IPS-15b (cell line): ENCODE measurements around the gene SMIM28.

Experiments
- H3K27me3 ChIP-seq: one replicate; pipeline ENCODE4 v1.6.1; 2013; ENCODE audit warnings: low read length; ENCODE audit not compliant: control insufficient read depth, insufficient read depth
- H3K36me3 ChIP-seq: one replicate; pipeline ENCODE4 v1.6.1; 2013; ENCODE audit warnings: low read length; ENCODE audit not compliant: control insufficient read depth, insufficient read depth
- H3K4me1 ChIP-seq: one replicate; pipeline ENCODE4 v1.6.1; 2013; ENCODE audit warnings: mild to moderate bottlenecking, low read length; ENCODE audit not compliant: control insufficient read depth, insufficient read depth
- H3K4me3 ChIP-seq: one replicate; pipeline ENCODE4 v1.5.1; 2013; ENCODE audit warnings: low read depth, low read length
- H3K9ac ChIP-seq: one replicate; pipeline ENCODE4 v1.6.1; 2013; ENCODE audit warnings: low read depth, mild to moderate bottlenecking, low read length
- H3K9me3 ChIP-seq: one replicate; pipeline ENCODE4 v1.6.1; 2013; ENCODE audit warnings: mild to moderate bottlenecking, low read length; ENCODE audit not compliant: control insufficient read depth, insufficient read depth

The SMIM28 gene

GRCh38 chr6:138410972-138411880 lies 33.5 kb downstream of the SMIM28 start:
- H3K4me3 ChIP-seq, result no peak overlapping the region
- no peaks in the 10 kb centered on the region for H3K27me3 ChIP-seq
- peaks cover 18% of the 10 kb centered on the region for H3K36me3 ChIP-seq
- H3K9me3 ChIP-seq, result no peaks in the 10 kb centered on the region
- H3K4me1 ChIP-seq, result no peaks in the 10 kb centered on the region
- no peak overlapping the region for H3K9ac ChIP-seq

- Histone ChIP-seq H3K9ac (no peak overlapping the region), H3K27me3 (no peaks in the 10 kb centered on the region), H3K4me1 (no peaks in the 10 kb centered on the region), H3K4me3 (no peak overlapping the region), H3K36me3 (peaks cover 9% of the 10 kb centered on the region), H3K9me3 (no peaks in the 10 kb centered on the region)
Observed at GRCh38 chr6:138415125-138415524, 37.4 kb downstream of the SMIM28 start.

GRCh38 chr6:138416206-138416605 lies 38.5 kb downstream of the SMIM28 start:
- Histone ChIP-seq H3K9ac (no peak overlapping the region), H3K4me3 (no peak overlapping the region), H3K4me1 (no peaks in the 10 kb centered on the region), H3K9me3 (no peaks in the 10 kb centered on the region), H3K27me3 (no peaks in the 10 kb centered on the region), H3K36me3 (peaks cover 9% of the 10 kb centered on the region)

GRCh38 chr6:138417493-138418117 lies 39.9 kb downstream of the SMIM28 start:
- peaks cover 6% of the 10 kb centered on the region for H3K36me3 ChIP-seq
- no peak overlapping the region for H3K4me3 ChIP-seq
- no peak overlapping the region for H3K9ac ChIP-seq
- H3K9me3 ChIP-seq, result no peaks in the 10 kb centered on the region
- no peaks in the 10 kb centered on the region for H3K4me1 ChIP-seq
- no peaks in the 10 kb centered on the region for H3K27me3 ChIP-seq

GRCh38 chr6:138418118-138418742 lies 40.5 kb downstream of the SMIM28 start:
- H3K9ac ChIP-seq, result no peak overlapping the region
- H3K9me3 ChIP-seq, result no peaks in the 10 kb centered on the region
- no peaks in the 10 kb centered on the region for H3K27me3 ChIP-seq
- no peak overlapping the region for H3K4me3 ChIP-seq
- no peaks in the 10 kb centered on the region for H3K4me1 ChIP-seq
- peaks cover 6% of the 10 kb centered on the region for H3K36me3 ChIP-seq

- H3K9me3 ChIP-seq, result no peaks in the 10 kb centered on the region
- no peaks in the 10 kb centered on the region for H3K4me1 ChIP-seq
- H3K27me3 ChIP-seq, result no peaks in the 10 kb centered on the region
- no peak overlapping the region for H3K4me3 ChIP-seq
- H3K36me3 ChIP-seq, result peaks cover 6% of the 10 kb centered on the region
- H3K9ac ChIP-seq, result no peak overlapping the region
Observed at GRCh38 chr6:138419766-138420165, 42.1 kb downstream of the SMIM28 start.

- Histone ChIP-seq H3K27me3 (no peaks in the 10 kb centered on the region), H3K4me3 (no peak overlapping the region), H3K4me1 (no peaks in the 10 kb centered on the region), H3K9ac (no peak overlapping the region), H3K36me3 (peaks cover 6% of the 10 kb centered on the region), H3K9me3 (no peaks in the 10 kb centered on the region)
Observed at GRCh38 chr6:138420356-138420755, 42.7 kb downstream of the SMIM28 start.

GRCh38 chr6:138421089-138421488 lies 43.4 kb downstream of the SMIM28 start:
- Histone ChIP-seq H3K9me3 (no peaks in the 10 kb centered on the region), H3K27me3 (no peaks in the 10 kb centered on the region), H3K9ac (no peak overlapping the region), H3K4me1 (no peaks in the 10 kb centered on the region), H3K36me3 (peaks cover 6% of the 10 kb centered on the region), H3K4me3 (no peak overlapping the region)

- no peak overlapping the region for H3K4me3 ChIP-seq
- no peaks in the 10 kb centered on the region for H3K27me3 ChIP-seq
- no peaks in the 10 kb centered on the region for H3K9me3 ChIP-seq
- H3K9ac ChIP-seq, result no peak overlapping the region
- H3K4me1 ChIP-seq, result no peaks in the 10 kb centered on the region
- peaks cover 6% of the 10 kb centered on the region for H3K36me3 ChIP-seq
Observed at GRCh38 chr6:138421608-138422007, 43.9 kb downstream of the SMIM28 start.

- H3K9me3 ChIP-seq, result no peaks in the 10 kb centered on the region
- H3K36me3 ChIP-seq, result peaks cover 6% of the 10 kb centered on the region
- H3K27me3 ChIP-seq, result no peaks in the 10 kb centered on the region
- no peaks in the 10 kb centered on the region for H3K4me1 ChIP-seq
- no peak overlapping the region for H3K4me3 ChIP-seq
- no peak overlapping the region for H3K9ac ChIP-seq
Observed at GRCh38 chr6:138422861-138423260, 45.2 kb downstream of the SMIM28 start.

GRCh38 chr6:138424004-138424904 lies 46.5 kb downstream of the SMIM28 start:
- H3K4me1 ChIP-seq, result no peaks in the 10 kb centered on the region
- H3K4me3 ChIP-seq, result no peak overlapping the region
- H3K9me3 ChIP-seq, result no peaks in the 10 kb centered on the region
- peaks cover 6% of the 10 kb centered on the region for H3K36me3 ChIP-seq
- H3K9ac ChIP-seq, result no peak overlapping the region
- no peaks in the 10 kb centered on the region for H3K27me3 ChIP-seq
